HG03575 (cell line): ENCODE measurements around the gene ZNF281.
"Not testable (repeated sequence)": the region's sequence is repeated elsewhere in the genome, so short reads cannot be mapped to it uniquely, and the experiment has no call there.

Experiments
- ATAC-seq: cut with Tn5 transposase; IDR thresholded peaks from one replicate; pipeline ENCODE4 v1.9.1; 2021; ENCODE audit not compliant: unreplicated experiment, insufficient number of reproducible peaks, low FRiP score; ENCODE audit errors: extremely low read depth

Gene ZNF281

GRCh38 chr1:200409761-200410565 is at the start of gene ZNF281:
ZNF281 (minus strand) TSS chr1:200410036; CDS start chr1:200409705, 331 bp downstream.
- ATAC-seq, result peak; percentile 70

DNA sequence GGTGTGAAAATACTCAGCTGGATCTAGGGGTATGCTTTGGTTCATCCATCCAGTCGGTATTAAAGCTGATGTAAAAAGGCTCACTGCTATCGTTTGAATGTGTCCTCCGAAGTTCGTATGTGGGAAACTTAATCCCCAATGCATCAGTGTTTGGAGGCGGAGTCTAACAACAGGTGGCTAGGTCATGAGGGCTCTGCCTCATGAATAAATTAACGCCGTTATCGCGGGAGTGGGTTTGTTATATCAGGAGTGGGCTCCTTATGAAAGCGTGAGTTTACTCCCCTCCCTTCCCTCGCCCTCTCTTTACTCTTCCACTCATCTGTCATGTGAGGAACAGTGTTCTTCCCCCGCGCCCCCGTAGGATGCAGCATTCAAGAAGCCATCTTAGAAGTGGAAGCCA is 48.9 kb upstream of the ZNF281 start:
- no peak for ATAC-seq

GRCh38 chr1:200457810-200458209 is 48.0 kb upstream of the ZNF281 start:
- no peak for ATAC-seq

DNA sequence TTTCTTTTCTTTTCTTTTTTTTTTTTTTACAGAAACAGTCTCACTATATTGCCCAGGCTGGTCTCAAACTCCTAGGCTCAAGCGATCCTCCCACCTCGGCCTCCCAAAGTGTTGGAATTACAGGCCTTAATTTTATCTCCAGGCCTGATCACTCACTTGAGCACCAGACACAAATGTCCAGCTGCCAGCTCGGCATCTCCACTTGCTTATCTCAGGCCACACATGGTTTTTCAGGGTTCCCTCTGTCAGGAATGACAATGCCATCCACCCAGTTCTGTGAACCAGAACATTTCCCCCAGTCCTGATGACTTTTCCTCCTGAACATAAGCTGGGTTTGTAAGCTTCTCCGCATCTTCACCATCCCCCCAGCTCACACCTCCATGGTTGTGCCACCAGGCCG is 44.6 kb upstream of the ZNF281 start:
- ATAC-seq, result no peak

DNA sequence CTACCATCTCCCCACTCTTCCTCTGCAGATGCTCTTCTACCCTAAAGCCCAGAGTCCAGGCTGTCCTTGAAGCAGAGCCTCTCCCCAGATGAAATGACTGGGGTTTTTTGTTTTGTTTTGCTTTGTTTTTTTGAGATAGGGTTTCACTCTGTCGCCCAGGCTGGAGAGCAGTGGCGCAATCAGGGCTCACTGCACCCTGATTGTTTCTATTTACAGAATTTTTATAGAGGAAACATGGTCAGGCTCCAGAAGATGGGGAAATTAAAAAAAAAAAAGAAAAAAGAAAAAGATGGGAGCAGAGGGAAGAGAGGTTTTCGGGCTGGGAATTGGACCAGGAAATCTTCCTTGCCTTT is 43.7 kb upstream of the ZNF281 start:
- ATAC-seq, result no peak

DNA sequence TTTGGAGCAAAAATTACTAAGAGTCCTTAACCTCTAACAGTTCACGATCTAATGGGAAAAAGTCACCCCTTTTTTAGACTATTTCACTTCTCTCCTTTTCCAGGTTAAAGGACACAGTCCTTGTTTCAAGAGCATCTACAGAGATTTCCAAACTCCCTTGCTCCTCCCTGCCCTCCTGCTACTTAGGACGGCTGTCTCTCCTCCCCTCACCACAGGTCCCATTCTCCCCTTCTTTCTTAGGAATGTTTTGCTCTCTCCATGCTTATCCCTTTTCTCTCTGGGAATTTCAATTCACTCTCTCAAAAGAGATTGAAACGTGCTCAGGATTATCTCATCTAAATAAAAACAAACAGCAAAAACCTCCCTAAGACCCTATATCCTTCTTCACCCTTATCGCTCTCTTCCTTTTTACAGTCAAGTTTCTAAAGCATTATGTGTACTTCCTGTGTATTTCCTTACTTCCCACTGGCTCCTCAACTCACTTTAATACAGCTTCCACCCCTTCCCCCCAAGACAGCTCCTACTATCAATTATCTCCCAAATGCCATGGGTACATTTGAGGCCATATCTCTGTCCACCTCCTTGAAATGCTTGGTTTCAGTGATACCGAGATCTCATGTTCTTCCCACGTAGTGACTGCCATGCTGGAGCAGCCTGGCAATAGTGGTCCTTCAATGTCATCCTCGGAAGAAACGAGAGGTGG is 43.2 kb upstream of the ZNF281 start:
- ATAC-seq, result no peak

GRCh38 chr1:200448034-200448762 is 38.4 kb upstream of the ZNF281 start:
- peak; percentile 70 for ATAC-seq

DNA sequence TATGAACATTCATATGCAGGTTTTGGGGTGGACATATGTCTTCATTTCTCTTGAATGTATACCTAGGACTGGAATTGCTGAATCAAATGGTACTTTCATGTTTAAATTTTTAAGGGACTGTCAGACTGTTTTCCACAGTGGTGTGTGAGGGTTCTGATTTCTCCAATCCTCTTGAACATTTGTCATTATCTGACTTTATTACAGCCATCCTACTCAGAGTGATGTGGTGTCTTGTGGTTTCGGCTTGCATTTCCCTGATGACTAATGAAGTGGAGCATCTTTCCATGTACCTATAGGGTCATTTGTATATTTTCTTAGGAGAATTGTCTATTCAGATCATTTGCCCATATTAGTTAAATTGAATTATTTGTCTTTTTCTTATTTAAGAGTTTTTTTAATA is 35.4 kb upstream of the ZNF281 start:
- ATAC-seq, result no peak

- no peak for ATAC-seq
Observed at GRCh38 chr1:200444478-200444877, 34.6 kb upstream of the ZNF281 start.

GRCh38 chr1:200443860-200444259 is 34.0 kb upstream of the ZNF281 start:
- ATAC-seq, result no peak

- no peak for ATAC-seq
Observed at GRCh38 chr1:200442537-200443156, 32.8 kb upstream of the ZNF281 start.

DNA sequence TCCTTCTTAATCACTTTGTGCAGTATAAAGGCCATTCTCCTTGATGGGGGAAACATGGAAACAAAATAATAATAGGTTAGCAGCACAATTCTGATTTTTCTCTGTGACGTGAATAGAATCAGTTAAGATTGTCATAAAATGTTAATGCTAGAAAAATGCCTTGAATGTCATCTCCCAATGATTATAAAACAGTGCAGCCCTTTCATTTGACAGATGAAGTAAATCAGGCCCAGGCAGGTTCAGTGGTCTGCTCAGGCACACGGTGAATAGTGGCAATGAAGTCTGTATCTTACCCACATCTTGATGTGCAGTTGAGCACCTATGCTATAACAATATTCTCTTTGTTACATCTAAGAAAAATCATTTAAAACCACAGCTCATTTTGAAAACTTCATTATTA is 32.2 kb upstream of the ZNF281 start:
- ATAC-seq, result no peak

GRCh38 chr1:200438911-200439310 is 29.1 kb upstream of the ZNF281 start:
- no peak for ATAC-seq

DNA sequence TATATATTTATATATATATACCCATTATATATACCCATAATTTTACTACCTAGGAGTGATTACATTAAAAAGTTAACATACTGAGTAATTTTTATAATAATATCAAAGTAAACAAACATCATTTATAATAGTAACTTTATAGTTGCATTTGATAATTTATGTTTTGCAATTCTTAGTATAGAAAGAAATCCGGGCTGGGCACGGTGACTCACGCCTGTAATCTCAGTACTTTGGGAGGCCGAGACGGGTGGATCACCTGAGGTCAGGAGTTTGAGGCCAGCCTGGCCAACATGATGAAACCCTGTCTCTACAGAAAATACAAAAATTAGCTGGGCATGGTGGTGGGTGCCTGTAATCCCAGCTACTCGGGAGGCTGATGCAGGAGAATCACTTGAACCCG is 28.6 kb upstream of the ZNF281 start:
- ATAC-seq, result not testable (repeated sequence)

DNA sequence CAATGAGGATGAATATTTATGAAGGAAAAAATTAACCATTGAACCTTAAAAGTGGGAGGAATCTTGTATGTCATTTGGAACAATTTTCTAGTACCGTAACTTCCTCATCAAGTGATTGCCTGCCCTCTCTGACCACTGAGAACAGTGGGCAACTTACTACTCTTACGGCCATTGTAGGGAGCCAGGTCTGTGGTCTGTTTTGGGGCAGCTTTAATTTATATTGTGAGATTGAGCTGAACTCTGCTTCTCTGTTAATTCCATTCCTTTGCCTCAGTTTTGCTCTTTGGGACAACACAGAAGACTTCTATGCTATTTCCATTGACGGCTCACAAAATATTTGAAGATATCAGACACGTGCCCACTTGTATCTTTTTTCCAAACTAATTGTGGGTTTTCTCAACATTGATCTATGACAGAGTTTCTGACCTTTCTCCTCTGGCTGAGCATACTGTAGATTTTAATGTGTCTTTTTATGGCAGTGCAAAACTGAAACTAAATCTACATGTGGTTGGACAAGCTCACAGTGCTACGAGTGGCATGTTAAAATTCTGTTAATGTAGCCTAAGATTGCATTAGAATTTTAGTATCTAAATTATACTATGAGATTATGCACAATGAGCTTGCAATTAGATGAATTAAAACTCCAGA is 27.8 kb upstream of the ZNF281 start:
- ATAC-seq, result peak; percentile 53

- ATAC-seq, result no peak
Observed at GRCh38 chr1:200437088-200437487, 27.3 kb upstream of the ZNF281 start.

GRCh38 chr1:200436436-200436835 is 26.6 kb upstream of the ZNF281 start:
- ATAC-seq, result no peak

- ATAC-seq, result no peak
Observed at GRCh38 chr1:200435200-200435780, 25.5 kb upstream of the ZNF281 start.

- no peak for ATAC-seq
Observed at GRCh38 chr1:200433586-200433985, 23.8 kb upstream of the ZNF281 start.
